HCT116 (cell line): Measurements from ENCODE around the gene SRGAP3. TPM values are rescaled to one million over a fixed set of nuclear protein-coding genes. Genes with fewer than 3 reads are reported as not detected.

Source experiments
- ATAC-seq: fragments of 200-7000 bp; cut with Tn5 transposase; 2 replicates; pipeline ENCODE4 v1.9.1; 2020; ENCODE audit warnings: mild to moderate bottlenecking, moderate library complexity
- BruUV-seq: library from RNA; stranded (reverse); fragments of 400-500 nt; replicated peaks from 2 replicates; lab custom pipeline; 2021; lab: Mats Ljungman, UMichigan
- CTCF ChIA-PET: fragments of 300-600 bp; sonication (Branson Sonifier 250); formaldehyde crosslinking; loops from one replicate; lab custom pipeline; 2021; ENCODE audit warnings: antibody characterized with exemption; lab: Charles Lee
- POLR2A ChIA-PET: fragments of 300-600, 350-600 bp; sonication (Branson Sonifier 250); formaldehyde crosslinking; loops from one replicate; lab custom pipeline; 2021; ENCODE audit warnings: antibody characterized with exemption; lab: Charles Lee
- RAD21 ChIA-PET, 2 experiments: fragments of 300-600 bp; sonication (Branson Sonifier 250); formaldehyde crosslinking; loops; one replicate each; lab custom pipeline; 2023; ENCODE audit warnings: low total read pairs in 2 of 2; ENCODE audit not compliant: uncharacterized antibody in 2 of 2, unreplicated experiment in 2 of 2, low non-redundant PET in 1 of 2; lab: Charles Lee
- DNase-seq: peaks from one replicate; pipeline ENCODE4 v3.0.0-alpha.2; 2010; ENCODE audit warnings: low read depth, low spot score
- H2AFZ ChIP-seq: fragments of 200-600 bp; shearing (Covaris generic), sonication (generic); 2 replicates; pipeline ENCODE4 v1.6.1; 2017; ENCODE audit warnings: low read depth, mixed run types, mixed read lengths, antibody characterized with exemption, low read length; ENCODE audit not compliant: poor library complexity, severe bottlenecking
- H3K27ac ChIP-seq: 2 replicates; pipeline ENCODE4 v1.5.1; 2012; ENCODE audit warnings: low read depth, low read length
- H3K27me3 ChIP-seq: fragments of 200-600 bp; sonication (generic); 2 replicates; pipeline ENCODE4 v1.6.1; 2016; ENCODE audit warnings: mixed run types, low read length, mixed read lengths; ENCODE audit not compliant: insufficient read depth
- H3K36me3 ChIP-seq, 2 experiments: fragments of 200-500 bp in 1 of 2; fragments of 200-600 bp in 1 of 2; sonication (Bioruptor generic) in 1 of 2; sonication (generic) in 1 of 2; 2 replicates each; pipeline versions ENCODE4 v1.5.1 to v1.6.1; 2014 to 2016; ENCODE audit warnings: low read length in 2 of 2, inconsistent platforms in 1 of 2, mixed read lengths in 1 of 2, mixed run types in 1 of 2; ENCODE audit not compliant: insufficient read depth in 2 of 2, control insufficient read depth in 1 of 2
- H3K4me1 ChIP-seq, 2 experiments: fragments of 200-600 bp in 1 of 2; sonication (generic) in 1 of 2; 2 replicates each; pipeline versions ENCODE4 v1.5.1 to v1.6.1; 2012 to 2017; ENCODE audit warnings: low read length in 2 of 2, inconsistent platforms in 1 of 2, mild to moderate bottlenecking in 1 of 2, mixed read lengths in 1 of 2, mixed run types in 1 of 2, moderate library complexity in 1 of 2; ENCODE audit not compliant: insufficient read depth in 2 of 2, control insufficient read depth in 1 of 2
- H3K4me2 ChIP-seq: fragments of 200-600 bp; sonication (generic); 2 replicates; pipeline ENCODE4 v1.6.1; 2017; ENCODE audit warnings: mixed run types, low read length, mixed read lengths
- H3K4me3 ChIP-seq, 2 experiments: fragments of 200-600 bp in 1 of 2; sonication (generic) in 1 of 2; replicated peaks in 1 of 2; 2 replicates each; pipeline ENCODE4 v1.5.1; 2011 to 2016; ENCODE audit warnings: low read length in 2 of 2, control low read depth in 1 of 2, low read depth in 1 of 2, mild to moderate bottlenecking in 1 of 2, mixed read lengths in 1 of 2, mixed run types in 1 of 2
- H3K79me2 ChIP-seq: fragments of 200-600 bp; sonication (generic); 2 replicates; pipeline ENCODE4 v1.6.1; 2017; ENCODE audit warnings: mild to moderate bottlenecking, mixed run types, low read length, moderate library complexity, mixed read lengths; ENCODE audit not compliant: insufficient read depth
- H3K9ac ChIP-seq: fragments of 200-600 bp; sonication (generic); 2 replicates; pipeline ENCODE4 v1.6.1; 2016; ENCODE audit warnings: low read length, mixed read lengths
- H3K9me2 ChIP-seq: fragments of 200-600 bp; sonication (generic), shearing (Covaris generic); 2 replicates; pipeline ENCODE4 v1.6.1; 2017; ENCODE audit warnings: mixed run types, mild to moderate bottlenecking, moderate library complexity; ENCODE audit not compliant: insufficient read depth
- H3K9me3 ChIP-seq, 2 experiments: fragments of 200-500 bp in 1 of 2; fragments of 200-600 bp in 1 of 2; sonication (Bioruptor generic) in 1 of 2; sonication (generic) in 1 of 2; 2 replicates each; pipeline ENCODE4 v1.6.1; 2014 to 2017; ENCODE audit warnings: low read length in 2 of 2, mixed read lengths in 2 of 2, inconsistent platforms in 1 of 2, low read depth in 1 of 2, mild to moderate bottlenecking in 1 of 2, mixed run types in 1 of 2, moderate library complexity in 1 of 2; ENCODE audit not compliant: control insufficient read depth in 1 of 2, insufficient read depth in 1 of 2
- H4K20me1 ChIP-seq: fragments of 200-600 bp; sonication (generic), shearing (Covaris generic); 2 replicates; pipeline ENCODE4 v1.6.1; 2017; ENCODE audit warnings: mixed run types, mild to moderate bottlenecking, moderate library complexity; ENCODE audit not compliant: insufficient read depth
- CBX3 ChIP-seq: IDR thresholded peaks from 2 replicates; pipeline ENCODE4 v1.6.1; 2012; ENCODE audit warnings: low read depth
- ELF1 ChIP-seq: IDR thresholded peaks from 2 replicates; pipeline ENCODE4 v1.6.1; 2012; ENCODE audit warnings: low read depth, borderline replicate concordance
- EZH2 ChIP-seq: fragments of 200-600 bp; sonication (generic); IDR thresholded peaks from 2 replicates; pipeline ENCODE4 v1.6.1; 2017; ENCODE audit warnings: antibody characterized with exemption, mixed run types
- FOSL1 ChIP-seq: IDR thresholded peaks from 2 replicates; pipeline ENCODE4 v1.6.1; 2012; ENCODE audit warnings: low read depth
- JUND ChIP-seq: IDR thresholded peaks from 2 replicates; pipeline ENCODE4 v1.6.1; 2012
- POLR2A ChIP-seq: IDR thresholded peaks from 2 replicates; pipeline ENCODE4 v1.7.0; 2011; ENCODE audit warnings: borderline replicate concordance; ENCODE audit not compliant: insufficient read depth, insufficient read length; ENCODE audit errors: extremely low read depth
- POLR2AphosphoS5 ChIP-seq: IDR thresholded peaks from 2 replicates; pipeline ENCODE4 v1.6.1; 2011; ENCODE audit warnings: mild to moderate bottlenecking, low read depth, low read length, moderate library complexity
- RAD21 ChIP-seq: IDR thresholded peaks from 2 replicates; pipeline ENCODE4 v1.6.1; 2012; ENCODE audit warnings: low read depth, mild to moderate bottlenecking
- SIN3A ChIP-seq: IDR thresholded peaks from 2 replicates; pipeline ENCODE4 v1.6.1; 2012; ENCODE audit warnings: low read depth
- SP1 ChIP-seq: IDR thresholded peaks from 2 replicates; pipeline ENCODE4 v1.6.1; 2012; ENCODE audit warnings: low read depth
- YY1 ChIP-seq: IDR thresholded peaks from 2 replicates; pipeline ENCODE4 v1.6.1; 2011; ENCODE audit warnings: low read length, low read depth, moderate library complexity, mild to moderate bottlenecking; ENCODE audit not compliant: insufficient replicate concordance; ENCODE audit errors: extremely low read depth
- ZBTB33 ChIP-seq: IDR thresholded peaks from 2 replicates; pipeline ENCODE4 v1.6.1; 2011; ENCODE audit warnings: mild to moderate bottlenecking, low read length, moderate library complexity; ENCODE audit not compliant: insufficient replicate concordance; ENCODE audit errors: extremely low read depth
- ZNF274 ChIP-seq: fragments of 200-500 bp; sonication (Bioruptor generic); IDR thresholded peaks from 2 replicates; pipeline ENCODE4 v1.6.1; 2014; ENCODE audit warnings: mild to moderate bottlenecking, low read depth, low read length, inconsistent platforms
- intact Hi-C: fragments of 100-400 bp; cut with micrococcal nuclease; formaldehyde crosslinking; loops from 2 replicates; pipeline ENCODE4 v1.10.0; 2022
- total RNA-seq: library from RNA; stranded (reverse); gene quantifications from one replicate; pipeline ENCODE4 v1.2.1, GENCODE V29; 2021; ENCODE audit not compliant: unreplicated experiment
- TF ChIP-seq, protein P1 (sequence below): IDR thresholded peaks from 2 replicates; pipeline ENCODE4 v1.6.1; 2012
- TF ChIP-seq, protein P2 (sequence below): IDR thresholded peaks from 2 replicates; pipeline ENCODE4 v1.6.1; 2012

SRGAP3 gene
- total RNA-seq, 1 experiment from 2014 or later, result 8.3 TPM

DNA sequence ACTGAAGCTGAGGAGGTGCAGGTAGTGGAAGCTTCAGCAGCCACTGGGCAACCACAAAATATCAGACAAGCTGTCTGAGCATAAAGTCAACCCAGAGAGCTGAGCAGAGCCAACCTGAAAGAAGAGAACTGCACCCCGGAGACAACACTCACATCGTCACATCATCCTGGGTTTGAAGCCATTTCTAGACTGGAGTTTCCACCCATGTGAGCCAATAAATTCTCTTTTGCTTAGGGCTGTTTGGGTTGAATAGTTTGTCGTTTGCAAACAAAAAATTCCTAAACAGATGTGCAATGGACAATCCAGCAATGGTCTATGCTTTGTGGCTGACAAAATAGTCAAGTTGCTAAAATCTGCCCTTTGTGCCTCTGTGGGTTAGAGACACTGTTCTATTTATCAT, 270.9 kb downstream of the SRGAP3 start:
- H3K9me2 ChIP-seq, result no peaks in the 10 kb centered on the region; the same call in 1 of the 2 replicates
- H2AFZ ChIP-seq, result no peak overlapping the region
- no TSS peak for BruUV-seq
- H3K79me2 ChIP-seq, result no peaks in the 10 kb centered on the region
- ATAC-seq, result no peak
- H3K4me3 ChIP-seq, result no peak overlapping the region
- no peak for TF ChIP-seq YY1
- TF ChIP-seq POLR2A, result no peak
- TF ChIP-seq JUND, result no peak
- no peak for TF ChIP-seq SIN3A
- TF ChIP-seq RAD21, result no peak
- TF ChIP-seq, protein P1, sequence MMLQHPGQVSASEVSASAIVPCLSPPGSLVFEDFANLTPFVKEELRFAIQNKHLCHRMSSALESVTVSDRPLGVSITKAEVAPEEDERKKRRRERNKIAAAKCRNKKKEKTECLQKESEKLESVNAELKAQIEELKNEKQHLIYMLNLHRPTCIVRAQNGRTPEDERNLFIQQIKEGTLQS, result no peak
- no peak for TF ChIP-seq ZBTB33
- TF ChIP-seq FOSL1, result no peak
- no peak for TF ChIP-seq ELF1
- TF ChIP-seq POLR2AphosphoS5, result no peak
- TF ChIP-seq, protein P2, sequence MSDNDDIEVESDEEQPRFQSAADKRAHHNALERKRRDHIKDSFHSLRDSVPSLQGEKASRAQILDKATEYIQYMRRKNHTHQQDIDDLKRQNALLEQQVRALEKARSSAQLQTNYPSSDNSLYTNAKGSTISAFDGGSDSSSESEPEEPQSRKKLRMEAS, result no peak
- TF ChIP-seq SP1, result no peak
- TF ChIP-seq CBX3, result no peak
- no peak for TF ChIP-seq EZH2
- no peak for TF ChIP-seq ZNF274
- no peaks in the 10 kb centered on the region for H4K20me1 ChIP-seq
- no peak overlapping the region for H3K27ac ChIP-seq
- POLR2A ChIA-PET, result no interaction called here
- DNase-seq, result no peak
- RAD21 ChIA-PET, result no interaction called here
- CTCF ChIA-PET, result no interaction called here
- H3K9ac ChIP-seq, result no peak overlapping the region
- no peak overlapping the region for H3K4me2 ChIP-seq
- H3K9me3 ChIP-seq, result peaks cover 0 to 4% of the 10 kb centered on the region in 2 experiments; a peak in 1 of 4 replicates
- intact Hi-C loops, result no loop called here
- no peaks in the 10 kb centered on the region for H3K36me3 ChIP-seq
- H3K27me3 ChIP-seq, result peaks cover 17% of the 10 kb centered on the region
- no peaks in the 10 kb centered on the region for H3K4me1 ChIP-seq
